ENCODE data around the gene RPP40. TPM values are rescaled to one million over a fixed set of nuclear protein-coding genes. Genes with fewer than 3 reads are reported as not detected.

Gene RPP40, protein sequence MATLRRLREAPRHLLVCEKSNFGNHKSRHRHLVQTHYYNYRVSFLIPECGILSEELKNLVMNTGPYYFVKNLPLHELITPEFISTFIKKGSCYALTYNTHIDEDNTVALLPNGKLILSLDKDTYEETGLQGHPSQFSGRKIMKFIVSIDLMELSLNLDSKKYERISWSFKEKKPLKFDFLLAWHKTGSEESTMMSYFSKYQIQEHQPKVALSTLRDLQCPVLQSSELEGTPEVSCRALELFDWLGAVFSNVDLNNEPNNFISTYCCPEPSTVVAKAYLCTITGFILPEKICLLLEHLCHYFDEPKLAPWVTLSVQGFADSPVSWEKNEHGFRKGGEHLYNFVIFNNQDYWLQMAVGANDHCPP
- total RNA-seq (2021) = 28.0 and 30.7 TPM in 2 replicates
- Bru-seq, nascent RNA = percentile 69 among the genes with signal in this experiment
- percentile 59 among the genes with signal in this experiment for BruChase-seq, experiment 1, labeled RNA remaining after a 2-hour chase
- BruChase-seq, experiment 2, labeled RNA remaining after a 6-hour chase = percentile 71 among the genes with signal in this experiment
- long read RNA-seq, transcript RPP40-207 (7 exons, 1,056 nt) = minor isoform, 5 of 76 reads
- long read RNA-seq, transcript RPP40-202 (8 exons, 1,483 nt) = major isoform, 56 of 76 reads
- long read RNA-seq, partial matches to known transcripts = 2 of 76 reads
- long read RNA-seq, other reads (novel, unspliced or antisense) = 8 of 76 reads

DNA sequence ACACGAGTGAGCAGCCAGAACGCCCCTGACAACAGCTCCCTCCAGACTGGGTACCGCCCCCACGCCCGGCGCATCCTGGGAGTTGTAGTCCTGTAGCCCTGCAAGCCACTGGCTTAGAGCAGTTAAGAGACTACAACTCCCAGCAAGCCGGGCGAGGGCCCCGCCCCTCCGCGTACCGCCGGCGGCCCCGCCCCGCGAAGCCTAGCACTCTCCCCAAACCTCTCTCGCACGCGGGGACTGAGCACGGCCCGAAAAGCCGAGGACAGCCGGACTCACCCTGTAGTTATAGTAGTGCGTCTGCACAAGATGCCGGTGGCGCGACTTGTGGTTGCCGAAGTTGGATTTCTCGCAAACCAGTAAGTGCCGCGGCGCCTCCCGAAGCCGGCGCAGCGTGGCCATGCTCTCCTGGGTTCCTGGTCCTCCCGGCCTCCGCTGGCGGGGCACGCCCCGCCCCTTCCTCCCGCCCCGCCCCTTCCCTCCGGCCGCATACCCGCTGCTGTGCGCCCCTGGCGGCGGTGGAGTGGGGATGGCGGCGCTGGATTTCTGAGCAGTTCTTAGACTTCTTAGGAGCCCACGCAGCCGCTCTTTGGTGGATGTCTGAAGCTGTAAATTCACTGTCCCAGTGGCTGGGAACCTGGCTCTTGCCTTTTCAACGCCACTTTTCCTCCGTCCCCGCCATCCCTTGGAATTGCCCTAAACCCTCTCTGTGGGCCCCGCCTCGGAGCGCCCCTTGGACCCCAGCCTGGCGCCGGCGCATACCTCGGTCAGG is at the start of gene RPP40:
Gene RPP40, minus strand, starts transcription at position 434 of the 769 bp plus-strand sequence. Its CDS starts 35 bp downstream, at position 399.
- ChIA-PET POLR2A (ENCODE audit: low non-redundant PET) (interaction anchor here (0.7 kb wide), 2 partner anchors 12 to 35 kb away, joined by 3 to 14 read pairs; no protein-coding TSS in a partner anchor), CTCF (interaction anchor here (0.6 to 1.0 kb wide), 11 partner anchors 19 to 1553 kb away, joined by 3 to 15 read pairs (median 6); no protein-coding TSS in a partner anchor)
- intact Hi-C loops (cut with micrococcal nuclease; ENCODE audit: unreplicated experiment) = no loop called here
- peak within 1 kb of the TSS; percentile 86 for H3K27ac ChIP-seq (ENCODE audit: low read depth, low read length, poor library complexity, severe bottlenecking)
- H3K36me3 ChIP-seq (ENCODE audit: insufficient read depth, low read length, poor library complexity, severe bottlenecking) = peaks cover 6% of the 10 kb centered on the region
- no TSS peak for BruUV-seq (replicated peaks)
- peak within 1 kb of the TSS; percentile 86 for H3K4me3 ChIP-seq (ENCODE audit: low read depth, low read length, poor library complexity, severe bottlenecking)
- H3K27me3 ChIP-seq (replicated peaks; ENCODE audit: insufficient read depth, low read depth, low read length, poor library complexity) = no peaks in the 10 kb centered on the region
- TF ChIP-seq, protein P1, sequence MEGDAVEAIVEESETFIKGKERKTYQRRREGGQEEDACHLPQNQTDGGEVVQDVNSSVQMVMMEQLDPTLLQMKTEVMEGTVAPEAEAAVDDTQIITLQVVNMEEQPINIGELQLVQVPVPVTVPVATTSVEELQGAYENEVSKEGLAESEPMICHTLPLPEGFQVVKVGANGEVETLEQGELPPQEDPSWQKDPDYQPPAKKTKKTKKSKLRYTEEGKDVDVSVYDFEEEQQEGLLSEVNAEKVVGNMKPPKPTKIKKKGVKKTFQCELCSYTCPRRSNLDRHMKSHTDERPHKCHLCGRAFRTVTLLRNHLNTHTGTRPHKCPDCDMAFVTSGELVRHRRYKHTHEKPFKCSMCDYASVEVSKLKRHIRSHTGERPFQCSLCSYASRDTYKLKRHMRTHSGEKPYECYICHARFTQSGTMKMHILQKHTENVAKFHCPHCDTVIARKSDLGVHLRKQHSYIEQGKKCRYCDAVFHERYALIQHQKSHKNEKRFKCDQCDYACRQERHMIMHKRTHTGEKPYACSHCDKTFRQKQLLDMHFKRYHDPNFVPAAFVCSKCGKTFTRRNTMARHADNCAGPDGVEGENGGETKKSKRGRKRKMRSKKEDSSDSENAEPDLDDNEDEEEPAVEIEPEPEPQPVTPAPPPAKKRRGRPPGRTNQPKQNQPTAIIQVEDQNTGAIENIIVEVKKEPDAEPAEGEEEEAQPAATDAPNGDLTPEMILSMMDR (conservative IDR thresholded peaks at IDR 0.05; ENCODE audit: low read depth, low read length) = peak; percentile 94
- TF ChIP-seq EZH2 (IDR thresholded peaks at IDR 0.05; ENCODE audit: borderline replicate concordance, low read depth, low read length, poor library complexity, severe bottlenecking) = no peak
- no peaks in the 10 kb centered on the region for H3K9me3 ChIP-seq (ENCODE audit: low read depth, low read length, poor library complexity, severe bottlenecking)
- H3K4me1 ChIP-seq (ENCODE audit: insufficient read depth, low read length, poor library complexity, severe bottlenecking) = no peaks in the 10 kb centered on the region
- peak; percentile 99 for DNase-seq (ENCODE audit: low spot score)

DNA sequence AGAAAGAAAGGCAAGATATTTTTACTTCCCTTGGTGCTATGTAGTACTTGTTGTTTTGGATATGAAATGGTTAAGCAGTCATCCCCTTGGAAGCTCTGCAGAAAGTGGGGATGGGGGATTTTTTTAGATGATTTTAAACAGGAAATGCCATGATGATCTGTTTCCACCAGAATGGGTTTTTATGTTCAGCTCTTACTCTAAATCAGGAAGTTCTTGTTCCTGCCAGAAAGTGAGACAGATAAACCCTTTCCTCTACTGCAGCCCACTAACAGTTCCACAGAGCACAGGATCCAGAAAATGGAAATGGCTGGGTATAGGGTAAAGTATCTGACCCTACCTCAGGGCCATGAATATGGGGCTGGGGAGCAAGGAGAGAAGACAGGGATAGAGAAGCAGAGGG is 49.2 kb upstream of the RPP40 start:
- POLR2A ChIA-PET (ENCODE audit: low non-redundant PET) = no interaction called here

More for the DNA sequence above, 49.2 kb upstream of the RPP40 start:
- CTCF ChIA-PET = interaction anchor here (0.6 to 1.1 kb wide), 5 partner anchors 22 to 178 kb away, joined by 3 to 5 read pairs (median 3); no protein-coding TSS in a partner anchor
- no TSS peak for BruUV-seq (replicated peaks)
- Histone ChIP-seq H3K27ac (ENCODE audit: low read depth, low read length, poor library complexity, severe bottlenecking) (peak overlapping the region; percentile 75), H3K4me3 (ENCODE audit: low read depth, low read length, poor library complexity, severe bottlenecking) (no peak overlapping the region), H3K36me3 (ENCODE audit: insufficient read depth, low read length, poor library complexity, severe bottlenecking) (peaks cover 13% of the 10 kb centered on the region), H3K4me1 (ENCODE audit: insufficient read depth, low read length, poor library complexity, severe bottlenecking) (peaks cover 32% of the 10 kb centered on the region), H3K27me3 (replicated peaks; ENCODE audit: insufficient read depth, low read depth, low read length, poor library complexity) (no peaks in the 10 kb centered on the region), H3K9me3 (ENCODE audit: low read depth, low read length, poor library complexity, severe bottlenecking) (peaks cover 42% of the 10 kb centered on the region)
- intact Hi-C loops (cut with micrococcal nuclease; ENCODE audit: unreplicated experiment) = no loop called here
- DNase-seq (ENCODE audit: low spot score) = peak; percentile 87
- TF ChIP-seq EZH2 (IDR thresholded peaks at IDR 0.05; ENCODE audit: borderline replicate concordance, low read depth, low read length, poor library complexity, severe bottlenecking) = no peak
- TF ChIP-seq, protein P1 (conservative IDR thresholded peaks at IDR 0.05; ENCODE audit: low read depth, low read length) = no peak

Measured in A673 (cell line).